Stimulated activated CD4-positive, alpha-beta T cell treated with anti-CD3 and anti-CD28 coated beads, Interleukin-15, amount 100 ng/mL, for 24 hours (primary cell): Measurements from ENCODE around the gene MTCH2.
A peak's percentile ranks its signal among the peaks of the same experiment; 100 is the strongest.
"Not testable (repeated sequence)": the region's sequence is repeated elsewhere in the genome, so short reads cannot be mapped to it uniquely, and the experiment has no call there.

ENCODE experiments used
- DNase-seq: peaks from one replicate; pipeline ENCODE4 v3.0.0-alpha.2; 2020

MTCH2 gene

GRCh38 chr11:47642099-47642855 lies at the start of gene MTCH2:
Gene MTCH2 (minus strand): TSS chr11:47642559. CDS start chr11:47642465, 94 bp downstream.
- peak; percentile 97 for DNase-seq

DNA sequence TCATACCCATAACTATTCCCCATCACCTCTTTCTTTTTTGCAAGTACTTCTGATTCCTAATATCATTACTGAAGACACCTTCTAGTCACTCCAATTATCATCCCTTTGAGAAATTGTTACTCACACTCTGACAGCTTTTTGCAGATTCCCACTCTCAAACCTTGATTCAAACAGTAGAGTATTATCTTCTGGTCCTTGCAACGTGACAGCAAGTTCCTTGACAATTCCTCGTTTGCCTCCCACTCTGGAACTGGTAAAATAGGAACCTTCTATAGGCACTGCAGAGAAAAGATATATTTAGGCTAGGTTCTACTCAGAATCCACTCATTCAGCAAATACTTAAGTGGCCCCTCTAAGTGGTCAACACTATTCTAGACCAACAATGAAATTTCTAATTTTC lies 49.6 kb upstream of the MTCH2 start:
- no peak for DNase-seq

- no peak for DNase-seq
These were observed 47.1 kb upstream of the MTCH2 start for GRCh38 chr11:47689480-47689879.

DNA sequence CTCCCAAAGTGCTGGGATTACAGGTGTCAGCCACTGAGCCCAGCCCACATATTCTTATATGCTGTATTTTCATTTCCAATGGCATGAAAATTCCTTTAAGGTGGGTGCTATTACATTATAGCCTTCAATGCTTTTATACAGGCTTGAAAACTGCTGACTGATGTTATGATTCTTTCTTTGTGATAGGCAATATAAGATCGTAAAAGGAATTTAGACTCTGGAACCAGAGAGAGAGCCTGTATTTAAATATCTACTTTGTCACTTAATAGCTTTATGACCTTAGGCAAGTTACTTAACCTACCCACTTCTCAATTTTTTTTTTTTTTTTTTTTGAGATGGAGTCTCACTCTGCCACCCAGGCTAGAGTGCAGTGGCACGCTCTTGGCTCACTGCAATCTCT lies 46.6 kb upstream of the MTCH2 start:
- no peak for DNase-seq

GRCh38 chr11:47688111-47688510 lies 45.8 kb upstream of the MTCH2 start:
- DNase-seq: no peak

GRCh38 chr11:47686704-47687103 lies 44.3 kb upstream of the MTCH2 start:
- not testable (repeated sequence) for DNase-seq

GRCh38 chr11:47686151-47686550 lies 43.8 kb upstream of the MTCH2 start:
- no peak for DNase-seq

GRCh38 chr11:47675851-47676250 lies 33.5 kb upstream of the MTCH2 start:
- DNase-seq: no peak

DNA sequence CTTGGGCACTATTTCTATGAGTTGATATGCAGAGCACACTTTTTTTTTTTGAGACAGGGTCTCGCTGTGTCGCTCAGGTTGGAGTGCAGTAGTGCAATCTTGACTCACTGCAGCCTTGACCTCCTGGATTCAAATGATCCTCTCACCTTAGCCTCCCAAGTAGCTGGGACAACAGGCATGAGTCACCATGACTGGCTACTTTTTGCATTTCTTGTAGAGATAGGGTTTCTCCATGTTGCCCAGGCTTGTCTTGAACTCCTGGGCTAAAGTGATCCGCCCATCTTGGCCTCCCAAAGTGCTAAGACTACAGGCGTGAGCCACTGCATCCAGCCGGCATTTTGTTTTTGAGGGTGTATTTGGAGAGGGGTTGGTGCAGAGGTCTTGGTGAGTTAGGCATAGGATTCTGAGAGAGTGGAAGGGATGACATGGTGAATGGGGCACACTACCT lies 29.9 kb upstream of the MTCH2 start:
- no peak for DNase-seq

DNA sequence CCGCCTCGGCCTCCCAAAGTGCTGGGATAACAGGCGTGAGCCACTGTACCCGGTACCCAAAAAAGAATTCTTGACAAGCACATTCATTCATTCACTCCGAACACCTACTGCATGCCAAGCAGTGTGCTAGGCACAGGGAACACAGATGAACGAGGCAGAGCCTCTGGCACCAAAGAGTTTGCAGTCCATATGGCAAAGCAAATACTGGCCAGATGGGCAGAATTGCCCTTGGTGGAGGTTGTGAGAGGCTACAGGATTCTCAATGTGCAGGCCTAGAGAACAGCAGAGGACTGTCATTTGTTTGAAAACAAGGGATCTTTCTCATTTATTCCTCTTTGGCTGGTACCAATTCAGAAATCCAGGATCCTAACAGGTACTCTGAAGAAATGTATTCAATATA lies 27.5 kb upstream of the MTCH2 start:
- no peak for DNase-seq

- no peak for DNase-seq
These were observed 26.3 kb upstream of the MTCH2 start for GRCh38 chr11:47668665-47669064.

- DNase-seq: no peak
These were observed 25.2 kb upstream of the MTCH2 start for GRCh38 chr11:47667555-47667954.

DNA sequence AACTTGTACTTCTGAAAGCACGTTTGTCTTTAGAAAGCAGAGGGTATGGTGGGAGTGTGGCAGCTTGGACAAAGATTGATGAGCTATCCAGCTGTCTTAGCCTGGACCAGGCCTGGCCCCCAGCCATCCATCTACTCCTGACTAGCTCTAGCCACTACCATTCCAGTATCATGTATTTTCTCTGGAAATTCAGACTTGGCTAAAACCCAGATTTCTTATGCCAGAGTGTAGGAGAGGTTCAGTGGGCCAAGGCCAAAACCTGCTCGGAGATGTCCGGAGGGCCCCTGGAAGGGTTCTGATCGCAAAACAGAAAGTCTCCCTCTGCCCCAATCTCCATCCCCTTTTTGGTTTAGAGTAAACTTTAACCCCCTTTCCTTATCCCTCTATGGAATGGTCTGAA lies 24.8 kb upstream of the MTCH2 start:
- DNase-seq: no peak

DNA sequence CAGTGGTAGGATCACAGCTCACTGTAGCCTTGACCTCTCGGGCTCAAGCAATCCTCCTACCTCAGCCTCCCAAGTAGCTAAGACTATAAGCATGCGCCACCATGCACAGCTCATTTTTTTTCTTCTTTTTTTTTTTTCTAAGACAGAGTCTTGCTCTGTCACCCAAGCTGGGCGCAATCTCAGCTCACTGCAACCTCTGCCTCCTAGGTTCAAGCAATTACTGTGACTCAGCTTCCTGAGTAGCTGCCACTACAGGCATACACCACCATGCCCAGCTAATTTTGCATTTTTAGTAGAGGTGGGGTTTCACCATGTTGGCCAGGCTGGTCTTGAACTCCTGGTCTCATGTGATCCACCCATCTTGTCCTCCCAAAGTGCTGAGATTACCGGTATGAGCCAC lies 22.6 kb upstream of the MTCH2 start:
- peak; percentile 29 for DNase-seq

- no peak for DNase-seq
These were observed 18.9 kb upstream of the MTCH2 start for GRCh38 chr11:47661245-47661644.

DNA sequence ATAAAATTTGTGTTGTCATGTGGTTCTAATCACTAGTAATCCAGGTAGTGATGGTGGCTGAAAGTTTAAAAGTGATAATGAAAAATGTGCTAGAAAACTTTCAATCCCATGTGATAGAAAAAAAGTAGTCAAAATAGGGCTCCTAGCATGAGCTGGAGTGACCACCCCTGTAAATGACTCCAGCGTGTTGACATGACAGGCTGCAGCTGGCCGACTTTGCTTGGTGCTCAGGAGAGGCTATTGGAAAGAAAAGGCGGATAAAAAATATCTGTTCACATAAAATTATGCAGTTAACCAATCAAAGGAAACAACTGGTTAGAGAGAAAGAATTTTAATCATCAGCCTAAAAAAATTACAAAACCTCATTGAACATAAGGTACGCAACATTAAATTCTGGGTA lies 16.9 kb upstream of the MTCH2 start:
- no peak for DNase-seq

GRCh38 chr11:47656260-47656885 lies 14.0 kb upstream of the MTCH2 start:
- no peak for DNase-seq

DNA sequence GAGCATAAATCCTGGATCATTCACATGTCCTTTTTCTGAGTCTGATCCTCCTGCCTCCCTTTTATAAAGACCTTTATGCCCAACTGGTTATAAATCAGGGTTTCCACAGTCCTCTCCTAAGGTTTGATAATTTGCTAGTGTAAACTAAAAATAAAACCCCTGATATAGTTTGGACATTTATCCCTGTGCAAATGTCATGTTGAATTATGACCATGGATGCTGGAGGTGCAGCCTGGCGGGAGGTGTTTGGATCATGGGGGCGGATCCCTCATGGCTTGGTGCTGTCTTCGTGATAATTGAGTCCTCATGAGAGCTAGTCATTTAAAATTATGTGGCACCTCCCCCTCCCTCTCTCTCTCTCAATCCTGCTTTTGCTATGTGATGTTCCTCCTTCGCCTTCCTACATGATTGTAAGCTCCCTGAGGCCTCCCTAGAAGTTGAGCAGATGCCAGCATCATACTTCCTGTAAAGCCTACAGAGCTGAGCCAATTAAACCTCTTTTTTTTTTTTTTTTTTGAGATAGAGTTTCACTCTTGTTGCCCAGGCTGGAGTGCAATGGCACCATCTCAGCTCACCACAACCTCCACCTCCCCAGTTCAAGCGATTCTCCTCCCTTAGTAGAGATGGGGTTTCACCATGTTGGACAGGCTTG lies 9.6 kb upstream of the MTCH2 start:
- DNase-seq: no peak

DNA sequence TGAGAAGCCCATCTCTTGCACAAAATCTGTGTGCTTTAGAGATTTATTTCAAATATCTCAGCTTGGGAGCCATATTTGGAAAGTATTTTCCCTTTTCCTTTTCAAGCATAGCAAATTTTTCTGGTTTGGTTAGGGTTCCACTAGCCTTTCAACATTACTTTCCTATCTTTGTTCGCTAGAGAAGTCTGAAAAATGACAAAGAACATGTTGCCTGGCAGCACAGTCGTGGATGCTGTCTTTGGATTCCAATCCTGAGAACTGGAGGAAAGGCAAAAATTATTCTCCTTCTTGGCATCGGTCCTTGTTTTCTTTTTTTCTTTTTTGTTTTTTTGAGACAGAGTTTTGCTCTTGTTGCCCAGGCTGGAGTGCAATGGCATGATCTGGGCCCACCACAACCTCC lies 6.9 kb upstream of the MTCH2 start:
- DNase-seq: no peak

DNA sequence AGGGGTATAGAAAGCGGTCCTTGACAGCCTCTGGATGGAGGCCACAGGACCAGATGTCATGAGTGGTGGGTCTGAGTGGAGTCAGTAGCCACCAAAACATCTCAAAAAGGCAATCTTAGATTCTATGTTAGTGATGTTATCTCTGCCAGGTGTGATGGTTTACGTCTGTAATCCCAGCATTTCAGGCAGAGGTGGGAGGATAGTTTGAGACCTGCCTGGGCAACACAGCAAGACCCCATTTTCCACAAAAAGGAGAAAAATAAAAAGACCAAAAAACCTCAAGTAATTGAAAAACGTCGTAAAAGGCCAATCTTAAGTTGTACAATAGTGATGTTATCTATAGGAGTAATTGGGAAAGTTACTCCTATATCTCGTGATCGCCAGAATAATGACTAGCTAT lies 3.7 kb upstream of the MTCH2 start:
- DNase-seq: no peak

- DNase-seq: no peak
These were observed 3.1 kb upstream of the MTCH2 start for GRCh38 chr11:47645500-47645899.

GRCh38 chr11:47641600-47642098 lies 710 bp downstream of the MTCH2 start:
- DNase-seq: no peak

DNA sequence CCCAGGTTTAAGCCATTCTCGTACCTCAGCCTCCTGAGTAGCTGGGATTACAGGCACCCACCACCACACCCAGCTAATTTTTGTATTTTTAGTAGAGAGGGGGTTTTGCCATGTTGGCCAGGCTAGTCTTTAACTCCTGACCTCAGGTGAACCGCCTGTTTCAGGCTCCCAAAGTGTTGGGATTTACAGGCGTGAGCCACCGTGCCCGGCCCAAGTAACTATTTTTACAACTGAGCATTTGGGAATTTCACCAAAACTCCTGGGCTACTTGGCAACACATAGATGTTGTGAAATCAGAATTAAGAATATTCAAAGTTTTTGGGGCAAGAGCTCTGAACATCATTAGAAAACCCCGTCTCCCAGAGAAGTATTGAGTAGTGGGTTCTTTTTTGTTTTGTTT lies 1.9 kb downstream of the MTCH2 start:
- not testable (repeated sequence) for DNase-seq

DNA sequence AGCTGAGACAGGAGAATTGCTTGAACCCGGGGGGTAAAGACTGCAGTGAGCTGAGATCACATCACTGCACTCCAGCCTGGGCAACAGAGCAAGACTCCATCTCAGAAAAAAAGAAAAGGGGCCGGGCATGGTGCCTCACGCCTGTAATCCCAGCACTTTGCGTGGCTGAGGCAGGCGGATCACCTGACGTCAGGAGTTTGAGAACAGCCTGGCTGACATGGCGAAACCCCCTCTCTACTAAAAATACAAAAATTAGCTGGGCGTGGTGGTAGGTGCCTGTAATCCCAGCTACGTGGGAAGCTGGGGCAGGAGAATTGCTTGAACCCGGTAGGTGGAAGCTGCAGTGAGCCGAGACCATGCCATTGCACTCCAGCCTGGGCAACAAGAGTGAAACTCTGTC lies 6.0 kb downstream of the MTCH2 start:
- DNase-seq: not testable (repeated sequence)
